ENCODE results near the gene LPIN3.

The LPIN3 gene

GRCh38 chr20:41320441-41320840 lies 20.2 kb upstream of the LPIN3 start:
- DNase-seq (ENCODE audit: low read depth), result no peak

- no peak for DNase-seq (ENCODE audit: low read depth)
Measured at GRCh38 chr20:41320976-41321375, 19.6 kb upstream of the LPIN3 start.

- DNase-seq (ENCODE audit: low read depth), result no peak
Measured at GRCh38 chr20:41327178-41327577, 13.4 kb upstream of the LPIN3 start.

- peak; percentile 98 for DNase-seq (ENCODE audit: low read depth)
Measured at GRCh38 chr20:41329435-41330342, 10.9 kb upstream of the LPIN3 start.

- no peak for DNase-seq (ENCODE audit: low read depth)
Measured at GRCh38 chr20:41330343-41330720, 10.3 kb upstream of the LPIN3 start.

- no peak for DNase-seq (ENCODE audit: low read depth)
Measured at GRCh38 chr20:41330941-41331340, 9.7 kb upstream of the LPIN3 start.

GRCh38 chr20:41331731-41332130 lies 8.9 kb upstream of the LPIN3 start:
- no peak for DNase-seq (ENCODE audit: low read depth)

- no peak for DNase-seq (ENCODE audit: low read depth)
Measured at GRCh38 chr20:41334036-41334435, 6.6 kb upstream of the LPIN3 start.

GRCh38 chr20:41334443-41335421 lies 5.9 kb upstream of the LPIN3 start:
- no peak for DNase-seq (ENCODE audit: low read depth)

GRCh38 chr20:41335591-41335990 lies 5.0 kb upstream of the LPIN3 start:
- DNase-seq (ENCODE audit: low read depth), result no peak

- DNase-seq (ENCODE audit: low read depth), result no peak
Measured at GRCh38 chr20:41336711-41337492, 3.7 kb upstream of the LPIN3 start.

GRCh38 chr20:41339957-41340326 lies 679 bp upstream of the LPIN3 start:
- peak; percentile 35 for DNase-seq (ENCODE audit: low read depth)

- no peak for DNase-seq (ENCODE audit: low read depth)
Measured at GRCh38 chr20:41342474-41343464, 2.1 kb downstream of the LPIN3 start.

- DNase-seq (ENCODE audit: low read depth), result no peak
Measured at GRCh38 chr20:41344477-41344876, 3.9 kb downstream of the LPIN3 start.

GRCh38 chr20:41344938-41345728 lies 4.5 kb downstream of the LPIN3 start:
- DNase-seq (ENCODE audit: low read depth), result no peak

- no peak for DNase-seq (ENCODE audit: low read depth)
Measured at GRCh38 chr20:41345729-41346067, 5.1 kb downstream of the LPIN3 start.

GRCh38 chr20:41347523-41348429 lies 7.2 kb downstream of the LPIN3 start:
- no peak for DNase-seq (ENCODE audit: low read depth)

GRCh38 chr20:41348430-41349172 lies 8.0 kb downstream of the LPIN3 start:
- no peak for DNase-seq (ENCODE audit: low read depth)
